Measurements from ENCODE around the gene PLA2G4E.

Gene PLA2G4E

DNA sequence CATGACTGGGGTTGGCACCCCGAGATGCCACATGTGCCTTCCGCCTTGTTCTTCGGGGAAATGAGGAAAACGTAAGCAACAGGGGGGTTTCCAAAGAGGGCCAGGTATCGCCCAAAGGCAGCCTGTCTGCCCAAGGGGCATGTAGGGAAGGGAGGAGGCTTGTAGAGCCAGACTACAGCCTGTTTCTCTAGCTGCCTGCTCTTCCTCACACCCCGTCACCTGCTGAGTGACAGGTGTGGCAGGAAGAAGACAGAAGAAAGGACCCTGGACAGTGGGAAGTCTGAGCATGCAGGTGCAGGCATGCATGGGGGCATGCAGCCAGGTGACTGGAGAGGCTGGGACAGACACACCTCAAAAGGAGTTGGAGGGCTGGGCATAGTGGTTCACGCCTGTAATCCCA, 9.8 kb downstream of the PLA2G4E start:
- H3K36me3 ChIP-seq (ENCODE audit: insufficient read depth, low read length) = no peaks in the 10 kb centered on the region
- no peak for TF ChIP-seq EZH2 (IDR thresholded peaks at IDR 0.05; ENCODE audit: borderline replicate concordance, low read length)
- TF ChIP-seq, protein P1, sequence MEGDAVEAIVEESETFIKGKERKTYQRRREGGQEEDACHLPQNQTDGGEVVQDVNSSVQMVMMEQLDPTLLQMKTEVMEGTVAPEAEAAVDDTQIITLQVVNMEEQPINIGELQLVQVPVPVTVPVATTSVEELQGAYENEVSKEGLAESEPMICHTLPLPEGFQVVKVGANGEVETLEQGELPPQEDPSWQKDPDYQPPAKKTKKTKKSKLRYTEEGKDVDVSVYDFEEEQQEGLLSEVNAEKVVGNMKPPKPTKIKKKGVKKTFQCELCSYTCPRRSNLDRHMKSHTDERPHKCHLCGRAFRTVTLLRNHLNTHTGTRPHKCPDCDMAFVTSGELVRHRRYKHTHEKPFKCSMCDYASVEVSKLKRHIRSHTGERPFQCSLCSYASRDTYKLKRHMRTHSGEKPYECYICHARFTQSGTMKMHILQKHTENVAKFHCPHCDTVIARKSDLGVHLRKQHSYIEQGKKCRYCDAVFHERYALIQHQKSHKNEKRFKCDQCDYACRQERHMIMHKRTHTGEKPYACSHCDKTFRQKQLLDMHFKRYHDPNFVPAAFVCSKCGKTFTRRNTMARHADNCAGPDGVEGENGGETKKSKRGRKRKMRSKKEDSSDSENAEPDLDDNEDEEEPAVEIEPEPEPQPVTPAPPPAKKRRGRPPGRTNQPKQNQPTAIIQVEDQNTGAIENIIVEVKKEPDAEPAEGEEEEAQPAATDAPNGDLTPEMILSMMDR (IDR thresholded peaks at IDR 0.05; ENCODE audit: low read length) = no peak
- H3K4me1 ChIP-seq (ENCODE audit: insufficient read depth, low read length, severe bottlenecking) = no peaks in the 10 kb centered on the region
- no peak overlapping the region for H3K9ac ChIP-seq (ENCODE audit: low read length)
- H2AFZ ChIP-seq (ENCODE audit: low read length) = no peak overlapping the region
- no peaks in the 10 kb centered on the region for H4K20me1 ChIP-seq (ENCODE audit: insufficient read depth, low read length)
- H3K79me2 ChIP-seq (ENCODE audit: insufficient read depth, low read length) = no peaks in the 10 kb centered on the region
- H3K9me3 ChIP-seq (ENCODE audit: low read length) = no peaks in the 10 kb centered on the region
- no peaks in the 10 kb centered on the region for H3K9me2 ChIP-seq (ENCODE audit: low read depth, low read length)
- no peaks in the 10 kb centered on the region for H3K27me3 ChIP-seq (ENCODE audit: insufficient read depth, low read length)
- no peak overlapping the region for H3K4me3 ChIP-seq (ENCODE audit: low read depth, low read length, poor library complexity, severe bottlenecking)
- no peak overlapping the region for H3K27ac ChIP-seq (ENCODE audit: low read depth, low read length, poor library complexity, severe bottlenecking)
- H3F3A ChIP-seq (ENCODE audit: insufficient read depth, low read length) = no peaks in the 10 kb centered on the region
- no peak overlapping the region for H3K4me2 ChIP-seq (ENCODE audit: low read length)

DNA sequence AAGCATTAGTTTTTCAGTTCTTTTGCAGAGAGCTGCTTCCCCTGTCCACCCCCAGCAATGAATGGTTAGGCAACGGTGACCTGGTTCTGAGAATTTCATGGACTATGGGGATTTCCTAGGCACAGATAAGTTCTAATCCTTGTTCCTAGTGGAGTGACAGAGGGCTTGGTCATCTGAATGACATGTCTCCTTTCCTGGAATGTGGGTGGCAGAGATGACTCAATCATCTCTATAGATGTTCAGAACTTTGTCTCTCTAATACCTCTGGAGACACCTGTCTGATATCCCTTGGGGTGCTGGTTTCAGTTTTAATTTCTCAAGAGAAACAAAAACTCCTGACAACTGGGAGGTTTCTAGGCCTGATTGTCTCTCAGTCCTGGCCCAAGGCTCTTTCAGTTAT, 10.4 kb downstream of the PLA2G4E start:
- no peaks in the 10 kb centered on the region for H3K36me3 ChIP-seq (ENCODE audit: insufficient read depth, low read length)
- H3K9me2 ChIP-seq (ENCODE audit: low read depth, low read length) = no peaks in the 10 kb centered on the region
- H3K4me1 ChIP-seq (ENCODE audit: insufficient read depth, low read length, severe bottlenecking) = no peaks in the 10 kb centered on the region
- no peaks in the 10 kb centered on the region for H3K79me2 ChIP-seq (ENCODE audit: insufficient read depth, low read length)
- no peak overlapping the region for H3K9ac ChIP-seq (ENCODE audit: low read length)
- no peaks in the 10 kb centered on the region for H4K20me1 ChIP-seq (ENCODE audit: insufficient read depth, low read length)
- H2AFZ ChIP-seq (ENCODE audit: low read length) = no peak overlapping the region
- no peak overlapping the region for H3K4me2 ChIP-seq (ENCODE audit: low read length)
- H3K4me3 ChIP-seq (ENCODE audit: low read depth, low read length, poor library complexity, severe bottlenecking) = no peak overlapping the region
- H3F3A ChIP-seq (ENCODE audit: insufficient read depth, low read length) = no peaks in the 10 kb centered on the region
- no peak for TF ChIP-seq EZH2 (IDR thresholded peaks at IDR 0.05; ENCODE audit: borderline replicate concordance, low read length)
- TF ChIP-seq, protein P1 (IDR thresholded peaks at IDR 0.05; ENCODE audit: low read length) = no peak
- no peak overlapping the region for H3K27ac ChIP-seq (ENCODE audit: low read depth, low read length, poor library complexity, severe bottlenecking)
- H3K9me3 ChIP-seq (ENCODE audit: low read length) = no peaks in the 10 kb centered on the region
- H3K27me3 ChIP-seq (ENCODE audit: insufficient read depth, low read length) = no peaks in the 10 kb centered on the region

DNA sequence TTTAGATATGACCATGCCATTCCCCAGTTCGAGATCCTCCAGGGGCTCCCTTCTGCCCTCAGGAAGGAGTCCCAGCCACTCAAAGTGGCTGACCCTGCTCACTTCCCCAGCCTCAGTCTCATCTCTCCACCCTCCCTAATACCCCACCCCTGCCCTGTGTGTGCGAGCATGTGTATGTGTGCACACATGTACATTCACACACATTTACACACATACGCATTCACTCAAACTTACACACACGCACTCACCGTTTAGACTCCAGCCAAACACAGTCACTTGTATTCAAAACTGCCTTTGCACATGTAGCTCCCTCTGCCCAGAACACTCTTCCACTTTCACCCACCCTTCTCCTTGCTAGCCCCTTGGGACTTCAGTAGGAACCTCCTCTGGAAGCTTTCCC, 11.4 kb downstream of the PLA2G4E start:
- Histone ChIP-seq H3K36me3 (ENCODE audit: insufficient read depth, low read length) (no peaks in the 10 kb centered on the region), H3K4me1 (ENCODE audit: insufficient read depth, low read length, severe bottlenecking) (no peaks in the 10 kb centered on the region), H3K9me2 (ENCODE audit: low read depth, low read length) (no peaks in the 10 kb centered on the region), H3K79me2 (ENCODE audit: insufficient read depth, low read length) (no peaks in the 10 kb centered on the region), H4K20me1 (ENCODE audit: insufficient read depth, low read length) (no peaks in the 10 kb centered on the region), H3K4me3 (ENCODE audit: low read depth, low read length, poor library complexity, severe bottlenecking) (no peak overlapping the region), H3K4me2 (ENCODE audit: low read length) (no peak overlapping the region), H2AFZ (ENCODE audit: low read length) (no peak overlapping the region), H3K9me3 (ENCODE audit: low read length) (no peaks in the 10 kb centered on the region), H3K9ac (ENCODE audit: low read length) (no peak overlapping the region), H3K27ac (ENCODE audit: low read depth, low read length, poor library complexity, severe bottlenecking) (no peak overlapping the region), H3K27me3 (ENCODE audit: insufficient read depth, low read length) (no peaks in the 10 kb centered on the region), H3F3A (ENCODE audit: insufficient read depth, low read length) (no peaks in the 10 kb centered on the region)
- TF ChIP-seq, protein P1 (IDR thresholded peaks at IDR 0.05; ENCODE audit: low read length) = no peak
- no peak for TF ChIP-seq EZH2 (IDR thresholded peaks at IDR 0.05; ENCODE audit: borderline replicate concordance, low read length)
